Mammary epithelial cell (primary cell): ENCODE measurements around the gene HNF4A.
"Not testable (repeated sequence)": the region's sequence is repeated elsewhere in the genome, so short reads cannot be mapped to it uniquely, and the experiment has no call there.

Experiments
- CTCF ChIP-seq, 2 donors: IDR thresholded peaks in 1 of 2; conservative IDR thresholded peaks in 1 of 2; 2 replicates each; pipeline ENCODE4 v1.5.1; 2011 to 2012; ENCODE audit warnings: inconsistent platforms in 2 of 2, low read length in 2 of 2, mild to moderate bottlenecking in 2 of 2, control low read depth in 1 of 2, low read depth in 1 of 2; ENCODE audit not compliant: insufficient read depth in 1 of 2; ENCODE audit errors: extremely low read depth in 1 of 2
- EZH2 ChIP-seq: IDR thresholded peaks from 2 replicates; pipeline ENCODE4 v1.6.1; 2012; ENCODE audit warnings: low read length, inconsistent platforms, borderline replicate concordance

DNA sequence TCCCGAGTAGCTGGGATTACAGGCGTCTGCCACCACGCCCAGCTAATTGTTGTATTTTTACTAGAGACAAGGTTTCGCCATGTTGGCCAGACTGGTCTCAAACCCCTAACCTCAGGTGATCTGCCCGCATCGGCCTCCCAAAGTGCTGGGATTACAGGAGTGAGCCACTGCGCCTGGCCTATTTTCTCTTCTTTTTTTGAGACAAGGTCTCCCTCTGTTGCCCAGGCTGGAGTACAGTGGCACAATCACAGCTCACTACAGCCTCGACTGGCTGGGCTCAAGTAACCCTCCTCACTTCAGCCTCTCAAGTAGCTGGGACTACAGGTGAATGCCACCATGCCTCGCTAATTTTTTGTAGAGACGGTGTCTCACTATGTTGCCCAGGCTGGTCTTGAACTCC is 9.6 kb upstream of the HNF4A start:
- not testable (repeated sequence) for TF ChIP-seq CTCF (conservative IDR thresholded peaks at IDR 0.05 in 1 of 2, IDR thresholded peaks at IDR 0.05 in 1 of 2; ENCODE audit: extremely low read depth in 1 of 2, insufficient read depth in 1 of 2, low read depth in 1 of 2, low read length in 2 of 2); EZH2
